Renal cortical epithelial cell (primary cell): ENCODE results near the gene HOXC12. TPM values are rescaled to one million over a fixed set of nuclear protein-coding genes. Genes with fewer than 3 reads are reported as not detected.

Experiments used
- DNase-seq: peaks from one replicate; pipeline ENCODE4 v3.0.0-alpha.2; 2011; ENCODE audit warnings: low read depth
- total RNA-seq: library from RNA; depleted of rRNA; stranded (reverse); fragments of >200 nt; gene quantifications from 2 replicates; pipeline ENCODE4 v1.2.3, GENCODE V29; 2014

The HOXC12 gene
- total RNA-seq, 1 donor from 2014 or later: not detected

DNA sequence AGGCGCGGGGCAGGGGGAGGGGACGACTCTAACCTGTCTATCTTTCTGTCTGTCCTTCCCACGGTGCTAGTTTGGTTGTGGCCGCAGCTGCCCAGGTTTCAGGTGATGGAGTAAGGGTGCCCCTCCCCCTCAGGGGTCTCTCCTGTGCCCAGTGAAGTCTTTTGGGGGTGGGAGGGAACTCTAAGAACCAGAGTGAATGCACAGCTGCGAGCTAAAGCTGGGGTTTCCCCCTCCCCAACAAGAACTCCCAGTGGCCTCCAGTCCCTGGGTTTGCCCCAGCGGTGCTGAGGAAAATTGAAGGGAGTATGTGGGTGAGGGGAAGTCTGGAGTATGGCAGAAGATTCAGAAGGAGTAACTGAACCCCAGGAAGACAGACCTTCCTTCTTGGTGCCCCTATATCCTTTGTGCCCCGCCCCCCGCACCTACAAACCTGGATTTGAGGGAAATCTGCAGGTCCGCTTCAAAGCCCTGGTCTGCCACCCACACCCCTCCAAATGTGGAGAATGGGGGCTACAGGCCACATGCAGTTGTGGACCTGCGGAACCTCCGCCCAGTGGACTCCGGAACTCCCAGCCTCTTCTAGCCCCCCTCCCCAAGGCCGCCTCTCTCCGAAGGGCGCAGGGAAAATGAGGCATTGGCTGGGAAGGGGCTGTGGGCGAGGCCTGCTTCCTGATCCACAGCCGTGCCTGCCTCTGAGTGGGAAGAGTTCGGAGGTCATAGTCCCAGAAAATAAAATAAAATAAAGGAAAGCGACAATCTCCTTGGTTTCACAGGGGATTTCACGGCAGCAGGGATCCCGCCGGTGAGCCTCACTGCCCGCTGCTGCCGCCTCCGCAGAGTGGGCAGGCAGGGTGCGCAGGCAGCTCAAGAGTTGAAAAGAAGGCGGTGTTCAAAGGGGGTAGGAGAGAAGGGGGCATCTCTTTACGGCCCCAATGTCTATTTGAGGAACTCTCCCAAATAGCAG lies 41.8 kb downstream of the HOXC12 start:
- DNase-seq: no peak

DNA sequence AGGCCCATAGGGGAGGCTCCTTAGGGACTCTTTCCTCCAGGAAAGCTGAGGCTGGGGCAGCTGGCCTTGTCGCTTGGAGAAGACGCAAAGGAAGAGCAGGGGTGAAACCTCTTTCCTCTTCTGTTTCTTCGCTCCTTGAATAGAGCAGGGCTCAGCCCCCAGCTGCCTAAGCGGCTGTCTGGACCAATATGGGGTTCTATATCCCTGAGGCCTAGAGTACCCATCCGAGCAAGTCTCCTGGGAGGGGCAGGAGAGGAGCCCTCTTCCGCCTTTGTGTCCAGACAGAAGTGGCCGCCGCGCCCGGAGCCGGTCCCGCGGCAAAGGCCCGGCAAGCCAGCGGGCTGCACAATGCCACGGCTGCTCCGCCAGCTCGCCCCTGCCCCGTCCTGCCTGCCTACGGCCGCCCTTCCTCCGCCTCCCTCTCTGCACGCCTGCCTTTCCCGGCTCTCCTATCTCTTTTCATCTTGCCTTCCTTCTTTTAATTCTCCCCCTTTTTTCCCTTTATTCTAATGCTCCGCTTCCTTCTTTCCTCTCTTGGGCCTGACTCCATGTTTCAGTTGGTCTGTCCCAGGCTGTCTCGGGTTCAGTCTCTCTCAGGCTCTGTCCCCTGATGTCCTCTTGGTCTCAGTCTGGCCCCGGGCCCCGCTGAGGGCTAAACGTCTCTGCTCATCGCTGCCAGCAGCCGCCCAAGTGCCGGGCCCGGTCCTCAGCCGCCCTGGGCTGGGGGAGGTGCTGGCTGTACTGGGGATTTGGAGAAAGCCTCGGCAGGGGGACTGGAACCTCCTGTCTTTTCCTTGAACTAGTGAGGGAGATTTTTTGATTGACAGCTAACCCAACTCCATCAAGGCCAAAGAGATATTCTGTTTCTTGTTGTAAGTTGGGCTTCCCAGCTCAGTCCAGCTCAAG lies 42.8 kb downstream of the HOXC12 start:
- no peak for DNase-seq

DNA sequence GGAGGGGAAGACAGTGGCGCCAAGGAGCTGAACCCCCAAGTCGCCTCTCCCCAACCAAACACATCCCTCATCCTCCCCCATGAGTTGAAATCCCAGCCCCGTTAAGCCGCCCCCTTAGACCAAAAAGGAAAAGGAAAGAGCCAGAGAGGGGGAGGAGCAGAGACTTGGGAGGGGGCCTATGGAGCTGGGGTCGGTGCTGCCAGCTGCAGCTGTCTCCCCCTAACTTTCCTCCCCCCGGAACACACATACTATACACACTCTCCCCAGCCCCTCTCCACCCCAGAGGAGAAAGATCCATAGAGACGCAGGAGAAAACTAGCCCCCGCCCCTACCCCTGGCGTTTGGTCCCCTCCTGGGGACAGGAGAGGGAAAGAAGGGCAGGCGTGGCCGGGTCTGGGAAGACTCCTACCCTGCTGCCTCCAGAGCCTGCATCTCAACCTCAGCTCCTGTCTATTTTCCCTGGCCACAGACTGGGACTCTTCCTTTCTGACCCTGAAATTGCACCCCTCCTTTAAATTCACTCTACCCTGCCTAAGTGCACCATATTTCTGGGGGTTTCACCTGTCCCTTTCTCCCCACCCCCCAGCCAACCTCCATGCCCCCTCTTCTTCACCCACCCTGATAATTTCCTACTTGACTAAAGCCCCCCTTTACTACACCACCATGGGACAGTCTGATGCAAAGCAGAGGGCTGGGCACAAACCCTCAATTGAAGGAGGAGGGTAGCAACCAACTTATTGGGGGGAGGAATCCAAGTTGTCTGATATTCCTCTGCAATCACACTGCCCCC lies 43.6 kb downstream of the HOXC12 start:
- no peak for DNase-seq

DNA sequence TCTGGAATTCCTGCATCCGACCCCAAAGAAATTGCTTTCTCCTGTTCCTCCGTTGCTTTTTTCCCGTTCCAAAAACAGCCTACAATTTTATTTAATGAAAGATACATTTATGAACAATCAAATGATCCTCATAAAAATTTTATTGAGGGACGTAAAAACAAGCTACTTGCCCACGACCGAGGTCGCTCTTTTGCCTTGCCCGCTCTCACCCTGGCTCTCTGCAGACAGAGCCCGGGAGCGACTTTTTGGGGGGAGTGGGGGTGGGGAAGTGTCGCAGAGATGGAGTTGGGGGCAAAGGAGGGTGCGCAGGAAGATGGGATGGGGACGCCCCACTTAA lies 44.2 kb downstream of the HOXC12 start:
- no peak for DNase-seq

DNA sequence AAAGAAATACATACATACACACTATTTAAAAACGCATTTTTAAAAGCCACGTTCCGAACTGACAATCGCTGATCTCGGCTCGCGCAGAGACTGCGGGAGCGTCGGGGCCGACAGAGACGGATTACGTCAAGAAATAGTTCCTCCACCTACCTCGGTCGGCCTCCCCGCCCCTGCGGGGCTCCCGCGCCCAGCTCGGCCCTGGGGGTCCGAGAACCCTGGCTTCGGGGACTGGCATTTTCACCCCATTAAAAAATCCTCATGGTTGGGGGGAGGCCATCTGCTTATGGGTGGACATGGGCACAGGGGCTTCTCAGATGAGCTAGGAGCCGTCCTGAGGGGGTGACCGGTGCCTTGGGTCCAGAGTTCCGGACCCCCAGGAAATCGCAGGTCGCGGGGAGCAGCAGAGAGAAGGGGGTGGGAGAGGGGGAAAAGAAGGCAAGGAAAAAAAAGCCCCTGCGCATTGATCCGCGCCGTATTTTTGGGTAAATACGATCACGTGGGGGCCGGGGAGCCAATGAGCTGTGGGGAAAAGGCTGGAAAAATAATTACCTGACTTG lies 44.9 kb downstream of the HOXC12 start:
- no peak for DNase-seq

DNA sequence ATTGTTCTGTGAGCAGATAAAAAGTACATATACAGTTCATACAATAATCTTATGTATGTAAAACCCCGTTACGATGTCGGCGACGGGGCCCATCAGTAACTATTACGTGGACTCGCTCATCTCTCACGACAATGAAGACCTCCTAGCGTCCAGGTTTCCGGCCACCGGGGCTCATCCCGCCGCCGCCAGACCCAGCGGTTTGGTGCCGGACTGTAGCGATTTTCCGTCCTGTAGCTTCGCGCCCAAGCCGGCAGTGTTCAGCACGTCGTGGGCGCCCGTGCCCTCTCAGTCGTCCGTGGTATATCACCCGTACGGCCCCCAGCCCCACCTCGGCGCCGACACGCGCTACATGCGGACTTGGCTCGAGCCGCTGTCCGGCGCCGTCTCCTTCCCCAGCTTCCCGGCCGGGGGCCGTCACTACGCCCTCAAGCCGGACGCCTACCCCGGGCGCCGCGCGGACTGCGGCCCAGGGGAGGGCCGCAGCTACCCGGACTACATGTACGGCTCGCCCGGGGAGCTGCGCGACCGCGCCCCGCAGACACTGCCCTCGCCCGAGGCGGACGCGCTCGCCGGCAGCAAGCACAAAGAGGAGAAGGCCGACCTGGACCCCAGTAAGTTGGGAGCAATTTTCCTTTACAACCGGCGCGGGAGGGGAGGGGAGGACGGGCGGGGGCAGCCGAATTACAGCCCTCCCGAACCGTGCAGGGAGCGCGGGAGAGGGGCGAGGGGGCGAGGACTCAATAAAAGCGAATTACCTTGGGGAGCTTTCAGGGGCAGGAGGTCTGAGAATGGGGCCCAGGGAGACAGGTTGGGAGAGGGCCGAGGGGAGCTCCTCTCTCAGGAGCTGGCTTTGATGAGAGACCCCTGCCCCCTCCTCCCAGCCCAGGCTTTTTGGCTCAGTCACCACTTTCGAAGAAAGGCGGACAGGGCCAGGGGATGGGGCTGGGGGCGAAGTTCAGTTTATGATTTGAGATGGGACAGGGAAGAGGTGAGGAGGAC lies 45.7 kb downstream of the HOXC12 start, which contains the start of gene HOXC9:
HOXC9 (plus strand) TSS at position 46 of the 999 bp plus-strand sequence; CDS start at position 74, 28 bp downstream.
- no peak for DNase-seq

DNA sequence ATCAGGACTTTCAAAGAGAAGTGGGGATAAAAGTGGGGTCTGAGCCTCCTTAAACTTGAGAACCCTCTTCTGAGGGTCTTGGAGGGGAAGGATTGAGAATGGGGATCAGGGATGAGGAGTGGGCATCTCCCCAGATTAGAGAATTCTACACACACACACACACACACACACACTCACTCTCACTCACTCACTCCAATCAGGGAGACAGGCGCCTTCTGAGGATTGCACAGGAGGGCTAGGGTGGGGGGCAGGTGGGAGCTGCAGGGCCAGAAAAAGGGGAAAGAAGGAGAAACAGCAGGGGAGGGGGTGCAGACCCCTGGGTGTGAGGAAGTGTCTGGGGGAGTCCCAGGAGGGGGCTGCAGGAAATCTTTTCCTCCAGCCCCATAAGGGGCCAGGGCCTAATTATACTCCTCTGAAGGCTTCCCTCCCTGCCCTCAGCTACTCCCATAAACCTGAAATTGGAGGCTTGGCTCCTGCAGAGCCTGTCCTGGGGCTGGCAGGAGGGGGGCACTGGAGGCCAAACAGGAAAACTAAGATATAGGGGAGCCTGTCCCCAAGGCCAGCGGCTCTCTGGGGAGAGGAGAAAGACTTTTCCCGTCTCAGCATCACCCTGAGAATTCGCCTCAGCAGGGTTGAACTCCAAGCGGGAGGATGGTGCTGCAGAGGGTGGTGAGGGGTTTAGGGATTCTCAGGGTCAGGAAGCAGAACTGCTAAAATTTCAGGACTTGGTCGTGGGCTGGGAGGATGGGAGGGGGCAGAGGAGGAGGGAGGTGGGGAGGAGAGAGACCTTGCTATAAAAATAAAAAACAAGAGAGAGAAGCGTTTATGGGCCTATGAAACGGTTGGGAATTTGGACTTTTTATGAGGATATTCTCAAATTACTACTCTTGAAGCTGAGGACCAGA lies 46.8 kb downstream of the HOXC12 start:
- no peak for DNase-seq

DNA sequence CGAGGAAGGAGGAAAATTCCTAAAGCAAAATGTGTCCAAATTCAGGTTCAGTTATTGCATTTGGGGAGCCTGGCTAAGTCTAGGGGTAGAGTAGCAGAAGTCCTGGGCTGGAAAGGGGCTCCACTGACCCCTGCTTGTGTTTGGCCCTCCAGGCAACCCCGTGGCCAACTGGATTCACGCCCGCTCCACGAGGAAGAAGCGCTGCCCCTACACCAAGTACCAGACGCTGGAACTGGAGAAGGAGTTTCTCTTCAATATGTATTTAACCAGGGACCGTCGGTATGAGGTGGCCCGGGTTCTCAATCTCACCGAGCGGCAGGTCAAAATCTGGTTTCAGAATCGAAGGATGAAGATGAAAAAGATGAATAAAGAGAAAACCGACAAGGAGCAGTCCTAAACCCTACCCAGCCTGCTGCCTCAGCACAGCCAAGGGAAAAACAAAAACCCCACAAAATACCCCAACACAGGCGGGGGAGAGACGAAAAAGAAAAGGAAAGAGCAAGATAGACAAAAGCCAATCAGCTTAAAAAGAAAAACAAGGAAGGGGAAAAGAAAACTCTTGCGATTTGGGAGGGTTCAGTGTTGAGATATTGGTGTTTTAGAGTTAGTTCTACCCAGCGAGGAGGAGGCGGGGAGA lies 47.7 kb downstream of the HOXC12 start:
- no peak for DNase-seq

DNA sequence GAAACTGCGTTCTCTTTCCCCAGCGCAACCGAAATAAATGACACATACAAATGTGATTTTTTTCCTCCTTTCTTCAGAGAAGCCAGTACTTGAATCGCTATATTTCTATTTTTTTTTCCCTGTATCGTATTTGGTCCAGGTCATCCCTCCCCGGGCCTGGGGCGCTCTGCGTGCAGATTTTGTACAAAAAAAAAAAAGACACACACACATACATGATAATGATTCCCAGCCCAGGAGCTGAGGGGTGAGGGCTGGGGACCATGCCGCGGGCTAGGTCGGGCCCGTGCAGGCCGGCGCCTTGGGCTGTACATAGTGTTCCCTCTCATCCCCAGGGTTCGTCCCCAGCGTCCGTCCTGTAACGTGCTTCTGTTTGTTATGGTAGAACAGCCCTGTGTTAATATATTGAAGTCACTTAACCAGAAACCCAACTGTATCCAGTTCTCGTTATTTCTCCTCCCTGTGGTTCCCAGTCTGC lies 48.2 kb downstream of the HOXC12 start:
- no peak for DNase-seq

DNA sequence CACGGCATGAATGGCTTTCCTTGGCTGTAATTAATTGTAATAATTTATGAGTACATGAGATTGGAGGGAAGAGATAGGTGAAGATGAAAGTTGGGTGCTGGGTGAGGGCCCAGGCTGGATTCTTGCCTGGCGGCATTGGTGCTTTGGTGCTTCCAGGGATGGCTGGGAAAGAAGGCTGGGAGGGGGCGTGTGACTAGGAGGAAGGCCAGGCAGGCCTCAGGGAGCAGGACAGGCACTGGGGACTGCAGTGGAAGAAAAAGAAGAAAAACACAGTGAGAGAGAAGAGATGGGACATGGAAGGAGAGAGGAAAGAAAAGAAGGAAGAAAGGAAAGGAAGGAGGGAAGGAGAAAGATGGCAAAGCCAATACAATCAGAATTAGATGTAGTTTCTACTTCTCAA lies 48.9 kb downstream of the HOXC12 start:
- DNase-seq: no peak

DNA sequence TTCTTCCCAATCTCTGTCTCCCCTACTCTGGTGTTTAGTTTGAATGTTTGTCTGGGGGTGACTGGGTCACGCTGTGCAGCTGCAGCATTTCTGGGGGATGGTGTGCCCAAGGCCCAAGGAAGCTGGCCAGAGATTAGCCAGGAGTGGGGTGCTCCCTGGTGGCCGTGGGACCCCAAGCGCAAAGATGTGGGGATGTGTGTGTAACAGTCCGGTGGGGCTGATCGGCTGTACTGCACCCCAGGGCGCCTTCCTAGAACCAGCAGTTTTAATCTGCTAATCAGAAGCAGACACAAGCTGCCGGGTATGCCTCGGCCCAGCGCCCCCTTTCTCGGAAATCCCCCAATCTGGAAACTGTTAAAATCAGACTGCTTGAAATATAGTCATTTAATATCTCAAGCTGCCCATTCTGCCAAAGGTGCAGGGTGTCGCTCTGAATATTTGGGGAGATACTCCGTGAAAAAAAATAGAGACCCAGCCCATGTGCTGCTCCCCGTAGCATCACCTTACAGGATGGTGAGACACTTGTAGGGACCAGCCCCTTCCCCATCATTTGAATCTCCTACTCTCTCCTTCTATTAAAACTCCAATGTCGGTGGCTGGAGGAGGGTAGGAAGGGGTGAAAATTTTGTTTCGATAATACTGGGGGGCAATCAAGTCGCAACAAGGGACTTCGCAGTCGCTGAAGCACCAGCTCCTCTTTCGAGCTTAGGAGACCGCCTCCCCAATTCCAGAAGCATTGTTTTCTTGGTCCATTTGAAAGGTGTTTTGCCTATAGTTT lies 49.5 kb downstream of the HOXC12 start:
- DNase-seq: no peak

DNA sequence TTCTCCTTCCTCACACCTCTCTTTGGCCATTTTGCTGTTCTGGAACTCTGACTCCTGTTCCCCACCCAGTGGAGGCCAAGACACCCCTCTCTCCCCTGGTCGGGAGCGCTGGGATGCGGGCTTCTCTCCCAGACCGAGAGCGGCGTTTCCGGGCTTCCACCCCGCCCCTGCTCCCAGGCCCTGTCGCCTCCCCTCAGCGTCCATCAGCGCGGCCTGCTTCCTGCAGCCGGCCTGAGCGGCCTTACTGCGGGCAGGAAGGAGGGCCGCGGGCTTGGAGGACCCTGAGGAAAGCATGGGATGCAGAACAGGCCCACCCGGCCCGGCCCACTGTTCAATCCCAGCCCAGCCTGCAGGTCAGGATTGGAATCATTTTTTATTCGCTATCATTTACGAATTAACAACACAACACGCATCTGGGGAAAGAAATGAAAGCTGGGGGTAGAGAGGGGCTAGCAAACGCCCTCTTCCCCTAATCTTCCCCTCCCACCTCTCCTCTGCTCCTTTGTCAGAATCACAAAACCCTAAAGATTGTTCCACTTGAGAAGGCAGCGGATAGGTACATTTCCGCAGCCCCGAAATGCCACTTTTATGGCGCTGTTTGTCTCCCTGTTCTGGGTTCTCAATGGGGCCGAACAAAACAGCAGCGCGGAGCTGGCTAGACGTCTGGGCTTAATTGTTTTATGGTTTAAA lies 50.3 kb downstream of the HOXC12 start:
- no peak for DNase-seq

DNA sequence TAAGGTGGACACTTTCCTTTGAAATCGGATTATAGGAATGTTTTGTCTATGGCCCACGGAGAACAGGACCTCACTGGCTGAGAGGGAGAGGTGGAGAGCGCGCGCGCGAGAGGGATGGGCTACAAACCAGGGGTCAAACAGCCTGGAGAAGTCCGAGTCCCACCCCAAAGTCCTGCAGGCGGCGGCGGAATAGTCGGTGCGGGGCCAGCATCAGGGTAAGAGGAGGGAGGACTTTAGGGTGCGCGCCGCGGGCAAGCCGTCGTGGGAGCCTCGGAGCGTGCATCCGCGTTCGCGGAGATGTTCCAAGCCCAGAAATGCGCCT lies 50.8 kb downstream of the HOXC12 start:
- DNase-seq: no peak

DNA sequence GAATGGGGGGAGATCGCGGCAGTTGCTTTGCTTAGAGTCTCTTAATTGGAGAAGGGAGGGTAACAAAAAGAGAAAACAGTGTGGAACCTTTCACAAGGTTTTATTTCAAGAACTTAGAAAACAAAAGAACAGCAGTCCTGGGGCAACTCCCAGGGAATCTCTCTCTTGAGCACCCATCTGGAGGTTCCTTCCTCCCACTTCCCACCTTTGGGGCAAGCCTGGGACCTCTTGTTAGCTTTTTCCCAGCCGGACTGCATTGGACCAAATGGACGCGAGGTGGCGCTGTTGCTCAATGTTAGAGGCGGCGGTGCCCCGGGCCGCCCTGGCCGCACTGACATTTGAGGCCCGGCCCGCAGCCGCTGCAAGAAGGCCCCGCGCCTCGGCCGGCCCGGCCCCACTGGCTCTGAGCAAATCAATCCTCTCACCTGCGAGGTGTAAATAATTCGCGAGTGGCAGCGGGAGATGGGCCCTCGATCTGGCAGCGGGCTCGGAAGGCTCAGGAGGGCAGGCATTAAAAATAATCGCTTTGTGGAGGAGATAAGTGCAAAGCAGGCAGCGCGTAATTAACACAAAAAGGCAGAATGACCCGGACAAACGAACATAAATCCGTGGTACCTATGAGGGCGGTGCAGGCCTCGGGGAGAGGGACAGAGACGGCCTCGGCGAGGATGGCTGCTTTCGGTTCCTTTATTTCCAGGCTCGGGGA lies 51.3 kb downstream of the HOXC12 start:
- no peak for DNase-seq

DNA sequence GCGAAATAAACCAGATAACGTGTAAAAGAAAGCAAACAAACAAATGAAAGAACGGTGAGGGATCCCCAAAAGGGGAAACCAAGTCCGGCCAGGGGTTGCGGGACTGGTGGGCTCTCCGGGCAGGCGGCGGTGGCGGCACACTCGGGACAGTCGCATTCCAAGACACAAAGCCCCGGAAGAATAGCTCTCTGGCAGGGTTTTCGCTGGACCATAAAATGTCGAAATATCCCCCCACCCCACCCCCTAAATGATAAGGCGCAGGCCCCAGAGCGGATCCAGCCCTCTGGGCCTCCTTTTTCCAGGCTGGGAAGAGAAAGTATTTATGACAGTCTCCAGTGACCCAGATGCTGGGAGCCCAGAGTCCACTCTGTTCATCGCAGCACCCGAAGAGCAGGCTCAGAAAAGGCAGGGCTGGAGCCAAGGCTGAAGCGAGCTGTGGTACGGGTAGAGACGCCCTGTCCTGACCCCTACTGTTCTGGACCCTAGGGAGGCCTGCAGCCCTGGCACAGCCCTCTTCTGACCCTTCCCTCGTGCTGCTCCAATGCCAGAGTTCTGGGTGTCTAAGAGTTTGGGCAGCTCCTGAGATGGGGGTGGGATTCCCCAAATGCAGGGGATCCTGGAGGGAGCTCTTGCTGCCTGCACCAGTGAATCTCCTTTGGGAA lies 52.0 kb downstream of the HOXC12 start:
- DNase-seq: no peak
